GM03348 (cell line): ENCODE results near the gene CELF5.
"Not testable (repeated sequence)": the region's sequence is repeated elsewhere in the genome, so short reads cannot be mapped to it uniquely, and the experiment has no call there.

ENCODE experiments used
- DNase-seq: peaks from one replicate; pipeline ENCODE4 v3.0.0; 2012; ENCODE audit warnings: low spot score

CELF5 gene

DNA sequence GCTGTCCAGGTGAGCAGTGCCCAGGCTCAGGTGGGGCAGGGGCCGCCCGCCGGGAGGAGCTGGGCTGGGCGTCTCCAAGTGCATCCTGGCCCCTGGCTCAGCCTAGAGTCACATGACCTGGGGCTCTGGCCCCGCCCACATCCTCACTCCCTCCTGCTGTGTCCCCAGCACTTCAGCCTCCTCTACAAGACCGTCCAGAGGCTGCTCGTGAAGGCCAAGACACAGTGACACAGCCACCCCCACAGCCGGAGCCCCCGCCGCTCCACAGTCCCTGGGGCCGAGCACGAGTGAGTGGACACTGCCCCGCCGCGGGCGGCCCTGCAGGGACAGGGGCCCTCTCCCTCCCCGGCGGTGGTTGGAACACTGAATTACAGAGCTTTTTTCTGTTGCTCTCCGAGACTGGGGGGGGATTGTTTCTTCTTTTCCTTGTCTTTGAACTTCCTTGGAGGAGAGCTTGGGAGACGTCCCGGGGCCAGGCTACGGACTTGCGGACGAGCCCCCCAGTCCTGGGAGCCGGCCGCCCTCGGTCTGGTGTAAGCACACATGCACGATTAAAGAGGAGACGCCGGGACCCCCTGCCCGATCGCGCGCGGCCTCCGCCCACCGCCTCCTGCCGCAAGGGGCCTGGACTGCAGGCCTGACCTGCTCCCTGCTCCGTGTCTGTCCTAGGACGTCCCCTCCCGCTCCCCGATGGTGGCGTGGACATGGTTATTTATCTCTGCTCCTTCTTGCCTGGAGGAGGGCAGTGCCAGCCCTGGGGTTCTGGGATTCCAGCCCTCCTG is 16.8 kb upstream of the CELF5 start:
- no peak for DNase-seq

DNA sequence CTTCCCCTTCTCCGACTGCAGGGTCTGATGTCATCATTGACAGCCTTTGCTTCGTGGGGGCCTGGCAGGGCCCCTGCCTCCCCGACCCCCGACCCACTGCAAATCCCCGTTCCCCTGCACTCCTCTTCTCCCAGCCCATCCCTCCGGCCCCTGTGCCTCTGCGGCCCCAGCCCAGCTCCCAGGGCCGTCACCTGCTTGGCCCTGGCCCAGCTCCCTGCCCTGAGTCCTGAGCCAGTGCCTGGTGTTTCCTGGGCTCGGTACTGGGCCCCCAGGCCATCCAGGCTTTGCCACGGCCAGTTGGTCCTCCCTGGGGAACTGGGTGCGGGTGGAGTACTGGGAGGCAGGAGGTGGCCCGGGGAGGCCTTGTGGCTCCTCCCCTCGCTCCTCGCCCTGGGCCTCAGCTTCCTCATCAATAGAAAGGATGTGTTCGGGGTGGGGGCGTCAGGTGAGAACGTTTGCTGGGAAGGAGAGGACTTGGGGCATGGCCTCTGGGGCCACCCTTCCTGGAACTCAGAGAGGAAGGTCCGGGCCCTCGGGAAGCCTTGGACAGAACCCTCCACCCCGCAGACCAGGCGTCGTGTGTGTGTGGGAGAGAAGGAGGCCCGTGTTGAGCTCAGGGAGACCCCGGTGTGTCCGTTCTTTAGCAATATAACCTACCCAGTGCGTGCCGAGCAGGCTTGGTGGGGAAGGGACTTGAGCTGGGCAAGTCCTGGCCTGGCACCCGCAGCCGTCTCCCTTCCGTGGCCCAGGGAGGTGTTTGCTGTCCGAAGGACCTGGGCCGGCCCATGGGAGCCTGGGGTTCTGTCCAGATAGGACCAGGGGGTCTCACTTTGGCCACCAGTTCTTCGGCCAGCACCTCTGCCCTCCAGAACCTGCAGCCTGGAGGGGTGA is 15.9 kb upstream of the CELF5 start:
- no peak for DNase-seq

DNA sequence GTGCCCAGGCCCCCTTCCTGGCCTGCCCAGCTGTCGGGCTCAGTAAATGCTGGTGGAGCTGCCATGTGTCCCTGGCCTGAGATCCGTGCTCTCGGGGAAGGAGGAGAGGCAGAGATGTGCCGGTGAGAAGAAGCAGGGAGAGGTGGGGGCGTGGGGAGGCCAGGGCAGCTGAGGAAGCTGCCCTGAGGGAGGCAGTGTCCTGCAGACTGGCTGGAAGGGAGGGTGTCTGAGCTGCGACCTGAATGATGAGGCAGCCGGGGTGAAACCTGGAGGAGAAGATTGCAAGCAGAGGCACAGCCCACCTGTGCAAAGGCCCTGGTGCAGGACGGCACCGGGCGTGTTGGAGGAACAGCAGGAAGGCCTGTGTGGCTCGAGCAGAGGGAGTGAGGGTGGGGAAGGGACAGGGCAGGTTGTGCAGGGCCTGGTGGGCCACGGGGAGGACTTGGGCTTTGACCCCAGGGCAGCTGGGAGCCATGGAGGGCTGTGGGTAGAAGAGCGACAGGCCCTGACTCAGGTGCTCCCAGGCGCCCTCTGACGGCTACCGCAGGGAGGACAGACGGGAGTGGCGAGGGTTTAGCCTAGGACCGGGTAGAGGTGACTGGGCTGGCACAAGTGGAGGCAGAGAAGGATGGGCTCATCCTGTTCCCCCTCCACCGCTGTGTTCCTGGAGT is 14.0 kb upstream of the CELF5 start:
- peak; percentile 76 for DNase-seq

DNA sequence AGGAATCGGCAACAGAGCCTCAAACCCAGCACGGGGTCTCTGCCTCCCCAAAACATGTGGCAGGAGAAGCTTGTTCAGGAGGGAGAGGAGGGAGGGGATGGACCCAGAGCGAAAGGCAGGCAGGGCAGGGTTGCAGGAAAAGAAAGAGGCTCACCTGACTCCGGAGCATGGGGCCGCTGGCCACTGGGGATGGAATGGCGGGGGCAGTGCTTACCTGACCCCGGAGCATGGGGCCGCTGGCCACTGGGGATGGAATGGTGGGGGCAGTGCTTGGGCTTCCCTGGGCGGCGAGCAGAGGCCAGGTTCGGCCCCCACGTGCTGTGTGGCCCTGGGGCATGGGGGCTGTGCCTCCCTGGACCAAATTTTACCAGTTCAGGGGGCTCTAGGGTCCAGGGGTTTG is 13.3 kb upstream of the CELF5 start:
- no peak for DNase-seq

DNA sequence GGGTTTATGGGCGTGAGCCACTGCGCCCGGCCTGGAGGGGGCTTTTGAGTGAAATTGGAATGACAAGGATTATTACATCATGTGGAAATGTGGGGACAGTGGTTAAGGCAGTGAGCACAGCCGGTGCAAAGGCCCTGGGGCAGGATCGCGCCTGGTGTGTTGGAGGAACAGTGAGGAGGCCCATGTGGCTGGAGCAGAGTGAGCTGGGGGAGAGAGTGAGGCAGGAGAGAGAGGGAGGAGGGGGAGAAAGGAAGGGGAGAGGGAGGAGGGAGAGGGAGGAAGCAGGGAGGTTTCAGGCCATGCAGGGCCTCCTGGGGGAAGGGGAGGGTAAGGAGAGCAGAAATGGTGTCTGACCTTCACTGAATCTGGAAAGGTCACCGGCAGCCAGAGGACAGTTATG is 11.3 kb upstream of the CELF5 start:
- no peak for DNase-seq

DNA sequence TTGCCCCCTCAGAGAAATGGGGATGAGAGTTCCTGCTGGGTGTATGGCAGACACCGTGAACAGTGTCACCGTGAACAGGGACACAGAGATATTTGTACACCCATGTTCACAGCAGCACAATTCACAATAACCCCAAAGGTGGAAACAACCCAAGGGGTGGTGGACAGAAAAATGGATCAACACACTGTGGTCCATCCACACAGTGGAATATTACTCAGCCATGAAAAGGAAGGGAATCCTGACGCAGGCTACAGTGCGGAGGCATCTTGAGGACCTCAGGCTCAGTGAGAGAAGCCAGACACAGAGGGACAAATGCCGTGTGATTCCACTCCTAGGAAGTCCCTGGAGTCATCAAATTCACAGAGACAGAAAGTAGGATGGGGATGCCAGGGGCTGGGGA is 7.6 kb upstream of the CELF5 start:
- no peak for DNase-seq

DNA sequence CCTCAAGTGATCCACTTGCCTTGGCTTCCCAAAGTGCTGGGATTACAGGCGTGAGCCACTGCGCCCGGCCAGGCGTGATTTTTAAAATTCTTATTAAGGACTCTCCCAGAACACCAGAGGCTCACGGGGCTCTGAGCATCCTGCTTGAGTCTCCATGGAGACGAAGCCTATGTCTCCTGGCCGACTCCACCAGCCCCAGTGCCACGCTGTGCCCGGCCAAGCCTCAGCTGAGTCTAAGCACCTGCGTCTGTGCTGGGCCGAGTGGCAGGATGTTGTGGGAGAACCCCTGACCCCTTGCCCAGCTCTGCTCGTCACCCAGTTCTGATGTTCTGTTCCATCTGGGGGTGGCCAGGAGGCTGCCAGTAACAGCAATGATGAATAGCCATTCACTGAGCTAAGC is 3.9 kb upstream of the CELF5 start:
- no peak for DNase-seq

DNA sequence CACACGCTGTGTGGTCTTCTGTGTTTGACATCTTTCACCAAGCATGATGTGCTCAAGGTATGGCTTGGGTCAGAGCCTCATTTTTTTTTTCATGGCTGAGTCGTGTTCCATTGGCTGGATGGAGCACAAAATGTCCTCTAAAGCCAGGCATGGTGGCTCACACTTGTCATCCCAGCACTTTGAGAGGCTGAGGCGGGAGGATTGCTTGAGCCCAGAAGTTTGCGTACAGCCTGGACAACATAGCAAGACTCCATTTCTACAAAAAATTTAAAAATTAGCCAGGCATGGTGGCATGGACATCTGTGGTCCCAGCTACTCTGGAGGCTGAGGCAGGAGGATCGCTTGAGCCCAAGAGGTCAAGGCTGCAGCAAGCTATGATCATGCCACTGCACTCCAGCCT is 2.9 kb upstream of the CELF5 start:
- DNase-seq = not testable (repeated sequence)

DNA sequence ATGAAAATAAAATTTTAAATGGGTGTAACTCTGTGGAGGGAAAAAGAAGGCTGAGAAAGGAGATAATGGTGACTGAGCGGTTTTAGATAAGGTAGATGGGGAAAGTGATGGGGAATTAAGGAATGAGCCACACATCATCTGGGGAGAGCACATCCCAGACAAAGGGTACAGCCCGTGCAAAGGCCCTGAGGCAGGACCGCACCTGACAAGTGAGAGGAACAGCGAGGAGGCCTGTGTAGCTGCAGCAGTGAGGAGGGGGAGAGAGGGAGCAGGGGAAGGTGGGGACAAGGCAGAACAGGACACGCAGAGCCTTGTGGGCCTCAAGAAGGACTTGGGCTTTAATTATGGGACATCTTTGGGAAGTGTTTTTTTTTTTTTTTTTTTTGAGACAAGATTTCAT is 1.8 kb upstream of the CELF5 start:
- DNase-seq = no peak

DNA sequence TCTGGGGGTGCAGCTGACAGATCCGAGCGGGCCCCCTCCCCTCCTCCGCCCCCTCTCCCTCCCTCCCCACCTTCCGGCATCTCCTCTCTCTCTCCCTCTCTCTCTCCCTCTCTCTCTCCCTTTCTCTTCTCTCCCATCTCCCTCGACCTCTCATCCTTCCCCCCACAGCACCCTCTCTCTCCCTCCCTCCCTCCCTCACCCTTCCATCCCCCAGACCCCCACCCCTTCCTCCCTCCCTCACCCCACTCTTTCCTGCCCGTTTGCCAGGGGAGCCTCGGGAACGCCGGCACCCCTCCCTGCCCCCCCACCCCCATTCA is 666 bp downstream of the CELF5 start:
- DNase-seq = no peak

DNA sequence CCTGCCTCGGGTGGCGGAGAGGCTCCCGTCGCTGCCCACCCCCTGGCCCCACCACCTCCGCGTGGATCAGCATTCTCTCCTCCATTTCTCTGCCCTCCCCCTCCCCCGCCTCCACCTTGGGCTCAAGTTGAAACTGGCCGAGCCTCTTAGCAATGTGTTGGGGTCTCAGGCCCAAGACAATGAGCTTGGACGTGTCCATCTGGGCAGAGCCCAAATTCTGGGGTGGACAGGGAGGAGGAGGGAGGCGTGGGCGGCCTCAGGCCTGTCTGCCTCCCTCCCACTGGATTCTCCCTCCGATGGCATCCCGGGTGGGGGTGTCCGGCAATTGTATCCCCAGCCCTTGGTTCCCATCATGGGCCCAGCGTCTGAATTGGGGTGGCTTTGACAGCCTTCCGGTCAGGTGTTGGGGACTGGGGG is 1.2 kb downstream of the CELF5 start:
- no peak for DNase-seq

DNA sequence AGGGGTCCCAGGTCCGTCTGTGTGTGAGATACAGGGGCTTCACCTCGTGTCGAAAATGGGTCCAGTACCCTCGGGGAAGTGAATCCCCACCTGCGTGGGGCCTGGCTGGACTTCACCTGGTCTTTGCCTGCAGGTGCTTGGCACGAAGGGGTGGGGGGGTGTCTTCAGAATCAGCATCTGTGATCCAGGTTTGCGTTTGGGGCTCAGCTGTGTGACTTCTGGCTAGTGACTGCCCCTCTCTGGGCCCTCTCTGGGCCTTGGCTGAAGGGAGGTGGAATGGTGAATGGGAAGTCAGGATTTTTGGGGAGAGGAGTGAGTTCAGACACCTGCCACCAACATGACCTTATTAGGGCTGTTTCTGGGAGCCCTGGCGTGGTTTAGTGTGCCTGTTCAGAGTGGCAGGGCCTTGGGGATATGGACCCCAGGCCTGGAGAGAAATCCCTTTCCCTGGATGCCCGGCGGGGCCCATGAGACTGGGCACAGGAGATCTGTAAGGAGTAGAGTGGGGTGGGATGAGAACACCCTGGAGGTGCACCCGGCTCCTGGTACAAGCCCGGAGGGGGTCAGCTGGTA is 2.7 kb downstream of the CELF5 start:
- no peak for DNase-seq

DNA sequence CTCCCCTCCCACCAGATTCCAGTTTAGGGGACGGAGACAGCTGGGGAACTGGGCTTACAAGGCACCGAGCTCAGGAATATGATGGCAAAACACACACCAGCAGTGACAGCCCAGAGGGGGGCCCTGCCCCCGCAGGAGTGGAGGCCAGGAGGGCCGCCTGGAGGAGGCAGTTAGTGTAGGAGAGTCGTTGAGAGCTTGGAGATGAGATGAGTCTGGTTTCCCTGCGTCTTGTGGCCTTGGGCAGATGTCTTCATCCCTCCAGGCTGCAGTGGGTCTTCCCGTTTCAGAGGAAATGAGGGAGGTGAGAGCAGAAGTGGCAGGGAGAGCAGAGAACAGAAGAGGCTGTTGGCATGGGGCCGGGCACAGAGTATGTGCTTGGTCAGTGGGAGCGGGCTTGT is 4.9 kb downstream of the CELF5 start:
- no peak for DNase-seq

DNA sequence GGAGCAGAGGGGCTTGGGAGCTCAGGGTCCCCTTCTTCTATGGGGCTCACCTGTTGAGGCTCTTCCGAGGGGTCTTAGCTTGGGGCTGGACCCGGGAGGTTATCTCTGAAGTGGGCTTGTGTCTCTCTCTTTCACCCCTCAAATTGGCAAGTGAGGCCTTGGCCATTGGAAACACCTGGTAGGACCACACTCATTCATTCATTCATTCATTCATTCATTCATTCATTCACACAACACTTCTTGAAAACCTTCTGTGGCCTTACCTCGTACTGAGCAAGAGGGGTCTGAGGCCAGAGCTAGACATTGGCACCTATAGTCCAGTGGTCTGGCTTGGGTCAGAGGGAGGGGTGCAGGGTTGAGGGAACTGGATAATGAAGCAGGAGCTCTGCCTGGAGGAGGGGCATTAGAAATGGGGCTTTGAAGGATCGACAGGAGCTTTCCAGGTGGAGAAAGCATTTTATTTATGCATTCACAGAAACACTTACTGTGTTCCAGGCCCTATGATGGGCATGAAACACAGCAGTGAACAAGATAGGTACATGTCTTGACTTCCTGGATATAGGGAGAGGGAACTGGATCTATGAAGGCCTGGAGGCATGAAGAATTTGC is 5.5 kb downstream of the CELF5 start:
- DNase-seq = no peak

DNA sequence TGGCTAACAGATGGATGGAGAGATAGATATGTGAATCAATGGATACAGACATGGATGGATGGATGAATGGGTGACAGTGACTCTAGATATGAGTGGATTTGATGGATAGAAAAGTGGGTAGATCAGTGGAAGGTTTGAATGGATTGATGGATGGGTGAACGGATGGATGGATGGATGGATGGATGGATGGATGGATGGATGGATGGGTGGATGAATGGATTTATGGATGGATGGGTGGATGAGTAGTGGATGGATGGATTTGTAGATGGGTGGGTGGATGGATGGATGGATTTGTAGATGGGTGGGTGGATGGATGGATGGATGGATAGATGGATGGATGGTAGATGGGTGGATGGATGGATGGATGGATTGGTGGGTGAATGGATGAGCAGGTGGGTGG is 6.8 kb downstream of the CELF5 start:
- DNase-seq = no peak

DNA sequence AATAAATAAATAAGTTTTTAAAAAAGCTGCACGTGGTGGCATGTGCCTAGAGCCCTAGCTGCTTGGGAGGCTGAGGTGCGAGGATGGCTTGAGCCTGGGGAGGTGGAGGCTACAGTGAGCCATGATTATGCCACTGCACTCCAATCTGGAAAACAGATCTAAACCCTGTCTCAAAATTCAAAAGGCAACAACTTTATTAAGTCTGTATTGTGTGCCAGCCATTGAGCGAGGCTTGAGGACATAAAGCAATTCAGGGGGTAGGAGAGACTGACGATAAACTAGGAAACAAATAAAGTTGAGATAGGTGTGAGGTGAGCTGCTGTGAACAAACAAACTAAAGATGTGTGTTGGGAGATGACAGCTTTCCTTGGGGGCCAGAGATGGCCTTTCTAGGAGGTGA is 8.7 kb downstream of the CELF5 start:
- DNase-seq = no peak

DNA sequence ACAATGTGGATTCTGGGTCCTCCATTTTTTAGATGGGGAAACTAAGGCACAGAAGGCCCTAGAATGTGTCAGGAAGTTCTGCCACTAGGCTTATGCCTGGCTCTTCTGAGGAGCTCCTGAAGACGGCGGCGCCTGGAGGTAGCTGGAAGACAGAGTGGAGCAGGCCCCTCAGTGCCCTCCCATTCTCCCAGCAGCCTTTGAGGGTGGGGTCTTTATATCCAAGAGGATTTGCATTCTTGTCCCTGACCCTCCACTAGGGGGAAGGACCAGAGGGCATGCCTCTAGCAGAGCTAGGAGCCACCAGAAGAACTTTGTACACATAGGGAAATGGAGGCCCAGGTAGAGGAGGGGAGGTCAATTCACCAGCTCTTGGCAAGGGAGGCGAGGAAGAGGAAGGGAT is 9.4 kb downstream of the CELF5 start:
- no peak for DNase-seq

DNA sequence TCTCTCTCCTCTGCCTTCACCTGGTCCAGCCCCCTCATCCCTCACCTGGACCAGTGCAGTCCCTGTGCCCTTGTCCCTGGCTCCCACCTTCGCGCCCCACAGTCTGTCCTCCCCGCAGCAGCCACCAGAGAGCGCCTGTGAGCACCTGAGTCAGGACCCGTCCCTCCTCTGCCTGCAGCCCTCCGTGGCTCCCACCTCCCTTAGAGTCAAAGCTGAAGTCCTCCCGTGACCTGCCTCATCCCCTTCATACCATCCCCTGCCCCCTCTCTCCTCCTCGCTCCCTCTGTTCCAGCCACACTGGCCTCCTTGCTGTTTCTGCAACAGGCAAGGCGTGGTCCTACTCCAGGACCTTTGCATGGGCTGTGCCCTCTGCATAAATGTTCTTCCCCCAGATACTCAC is 10.3 kb downstream of the CELF5 start:
- no peak for DNase-seq

DNA sequence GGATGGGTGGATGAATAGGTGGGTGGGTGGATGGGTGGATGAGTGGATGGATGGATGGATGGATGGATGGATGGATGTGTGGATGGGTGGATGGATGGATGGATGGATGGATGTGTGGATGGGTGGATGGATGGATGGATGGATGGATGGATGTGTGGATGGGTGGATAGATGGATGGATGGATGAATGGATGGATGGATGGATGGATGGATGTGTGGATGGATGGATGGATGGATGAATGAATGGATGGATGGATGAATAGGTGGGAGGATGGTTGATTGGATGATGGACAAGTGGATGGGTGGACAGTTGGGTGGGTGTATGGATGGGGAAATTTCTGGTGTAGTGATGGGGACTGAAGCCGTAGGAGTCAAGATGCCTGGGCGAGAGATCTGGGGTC is 11.1 kb downstream of the CELF5 start:
- not testable (repeated sequence) for DNase-seq

DNA sequence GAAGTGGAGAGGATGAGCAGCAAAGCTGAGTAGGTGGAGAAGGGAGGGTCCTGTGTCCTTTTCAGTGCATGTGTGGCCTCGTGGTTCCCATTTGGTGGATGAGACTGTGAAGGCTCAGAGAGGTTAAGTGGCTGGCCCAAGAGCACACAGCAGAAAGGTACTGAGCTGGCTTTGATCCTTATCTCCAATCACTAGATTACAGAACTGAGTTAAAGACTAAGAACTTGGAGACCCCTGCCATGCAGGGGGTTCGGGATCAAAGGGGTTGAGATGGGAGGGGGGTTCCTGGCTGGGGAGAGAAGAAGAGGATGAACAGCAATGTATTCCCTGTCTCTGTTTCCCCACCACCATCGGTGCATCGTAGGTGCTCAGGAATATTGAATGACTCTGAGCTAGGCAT is 11.8 kb downstream of the CELF5 start:
- DNase-seq = no peak

DNA sequence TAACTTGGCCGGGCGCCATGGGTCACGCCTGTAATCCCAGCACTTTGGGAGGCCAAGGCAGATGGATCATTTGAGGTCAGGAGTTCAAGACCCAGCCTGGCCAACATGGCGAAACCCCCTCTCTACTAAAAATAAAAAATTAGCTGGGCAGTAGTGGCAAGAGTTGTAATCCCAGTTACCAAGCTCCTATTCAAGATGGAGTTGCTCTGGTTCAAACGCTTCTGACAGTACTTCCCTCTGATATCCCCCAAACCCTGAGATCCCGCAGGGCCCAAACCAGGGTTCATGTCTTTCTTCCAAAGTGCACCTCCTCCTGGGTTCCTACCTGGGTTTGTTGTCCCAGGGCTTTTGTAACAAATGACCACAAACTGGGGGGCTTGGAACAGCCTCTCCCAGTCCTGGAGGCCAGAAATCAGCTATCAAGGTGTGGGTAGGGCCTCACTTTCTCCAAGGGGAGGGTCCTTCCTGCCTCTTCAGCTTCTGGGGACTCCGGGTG is 13.7 kb downstream of the CELF5 start:
- DNase-seq = no peak

DNA sequence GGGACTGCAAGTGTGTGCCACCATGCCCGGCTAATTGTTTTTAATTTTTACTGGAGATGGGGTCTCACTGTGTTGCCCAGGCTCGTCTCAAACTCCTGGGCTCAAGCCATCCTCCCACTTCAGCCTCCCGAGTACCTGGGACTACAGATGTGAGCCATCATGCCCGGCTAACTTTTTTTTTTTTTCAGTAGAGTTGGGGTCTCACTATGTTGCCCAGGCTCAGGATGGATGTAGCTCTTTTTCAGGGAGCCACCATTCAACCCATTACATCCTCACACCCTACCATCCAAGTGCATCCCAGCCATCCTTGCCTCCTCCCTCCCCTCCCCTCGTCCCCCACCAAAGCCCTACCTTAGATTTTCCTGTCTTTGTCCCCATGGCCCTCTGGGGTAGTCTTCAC is 14.9 kb downstream of the CELF5 start:
- DNase-seq = no peak
